ENCODE results near the gene BAD.

GRCh38 chr11:64249563-64250414 is 34.7 kb downstream of the BAD start:
- TF ChIP-seq EZH2phosphoT487 (IDR thresholded peaks at IDR 0.05; ENCODE audit: low read length) (no peak), EZH2 (optimal IDR thresholded peaks at IDR 0.05; ENCODE audit: low read depth, low read length) (no peak), CTCF (IDR thresholded peaks at IDR 0.05; ENCODE audit: low read length) (no peak)

All from MM.1S (cell line).